HG03575 (cell line): ENCODE results near the gene DOCK6.
"Not testable (repeated sequence)": the region's sequence is repeated elsewhere in the genome, so short reads cannot be mapped to it uniquely, and the experiment has no call there.

Source experiments
- ATAC-seq: cut with Tn5 transposase; IDR thresholded peaks from one replicate; pipeline ENCODE4 v1.9.1; 2021; ENCODE audit not compliant: unreplicated experiment, insufficient number of reproducible peaks, low FRiP score; ENCODE audit errors: extremely low read depth

DOCK6 gene

DNA sequence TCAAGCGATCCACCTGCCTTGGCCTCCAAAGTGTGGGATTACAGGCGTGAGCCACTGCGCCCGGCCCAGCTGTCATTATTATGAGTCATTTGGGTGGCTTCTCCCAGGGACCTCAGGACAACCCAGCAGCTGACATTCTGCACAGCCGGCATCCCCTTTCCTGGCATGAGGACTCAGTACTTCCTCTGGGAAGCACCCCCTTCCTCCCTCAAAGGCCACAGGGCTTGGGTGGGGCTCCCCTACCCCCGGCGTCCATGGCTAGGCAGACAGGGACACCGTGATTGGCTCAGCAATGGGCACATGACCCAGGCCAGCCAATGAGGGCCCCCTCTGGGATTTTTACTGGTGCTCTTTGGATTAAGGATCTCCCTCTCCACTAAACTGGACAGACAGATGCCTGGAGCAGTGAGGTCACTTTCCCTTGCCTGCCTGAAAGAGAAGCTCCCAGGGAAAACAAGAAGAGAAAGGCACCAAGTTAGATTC, 71.0 kb downstream of the DOCK6 start:
- no peak for ATAC-seq

DNA sequence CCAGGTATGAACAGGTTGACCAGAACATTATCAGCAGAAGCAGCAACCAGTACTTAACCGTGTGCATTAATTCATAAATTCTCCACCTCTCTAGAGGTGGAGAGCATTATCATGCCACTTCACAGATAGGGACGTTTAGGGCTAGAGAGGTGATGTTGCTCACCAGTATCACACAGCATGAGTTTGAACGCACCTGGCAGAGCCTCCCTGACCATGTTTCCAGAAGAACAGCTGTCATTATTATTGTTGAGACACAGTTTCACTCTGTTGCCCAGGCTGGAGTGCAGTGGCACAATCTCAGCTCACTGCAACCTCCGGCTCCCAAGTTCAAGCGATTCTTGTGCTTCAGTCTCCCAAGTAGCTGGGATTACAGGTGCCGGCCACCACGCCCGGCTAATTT, 71.8 kb downstream of the DOCK6 start:
- no peak for ATAC-seq

GRCh38 chr19:11187441-11187840, 74.9 kb downstream of the DOCK6 start:
- ATAC-seq: no peak

GRCh38 chr19:11182994-11183393, 79.3 kb downstream of the DOCK6 start:
- no peak for ATAC-seq

DNA sequence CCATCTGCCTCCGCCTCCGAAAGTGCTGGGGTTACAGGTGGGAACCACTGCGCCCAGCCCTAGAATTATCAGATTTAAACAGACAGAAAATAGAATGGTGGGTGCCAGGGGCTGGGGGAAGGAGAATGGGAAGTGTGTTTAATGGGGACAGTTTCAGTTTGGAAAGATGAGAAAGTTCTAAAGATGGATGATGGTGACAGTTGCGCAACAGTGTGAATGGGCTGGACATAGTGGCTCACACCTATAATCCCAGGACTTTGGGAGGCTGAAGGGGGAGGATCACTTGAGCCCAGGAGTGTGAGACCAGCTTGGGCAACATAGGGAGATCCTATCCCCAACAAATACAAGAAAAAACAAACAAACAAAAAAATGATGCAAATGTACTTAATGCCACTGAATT, 80.8 kb downstream of the DOCK6 start:
- no peak for ATAC-seq

DNA sequence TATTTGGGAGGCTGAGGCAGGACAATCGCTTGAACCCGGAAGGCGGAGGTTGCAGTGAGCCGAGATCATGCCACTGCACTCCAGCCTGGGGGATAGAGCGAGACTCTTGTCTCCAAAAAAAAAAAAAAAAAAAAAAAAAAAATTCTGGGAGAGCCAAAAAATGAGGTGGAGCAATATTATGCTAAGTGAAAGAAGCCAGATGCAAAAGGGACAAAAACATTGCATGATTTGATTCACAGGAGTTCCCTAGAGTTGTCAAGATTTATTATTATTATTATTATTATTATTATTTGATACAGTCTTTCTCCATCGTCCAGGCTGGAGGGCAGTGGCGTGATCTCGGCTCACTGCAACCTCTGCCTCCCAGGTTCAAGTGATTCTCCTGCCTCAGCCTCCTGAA, 81.3 kb downstream of the DOCK6 start:
- ATAC-seq: not testable (repeated sequence)

DNA sequence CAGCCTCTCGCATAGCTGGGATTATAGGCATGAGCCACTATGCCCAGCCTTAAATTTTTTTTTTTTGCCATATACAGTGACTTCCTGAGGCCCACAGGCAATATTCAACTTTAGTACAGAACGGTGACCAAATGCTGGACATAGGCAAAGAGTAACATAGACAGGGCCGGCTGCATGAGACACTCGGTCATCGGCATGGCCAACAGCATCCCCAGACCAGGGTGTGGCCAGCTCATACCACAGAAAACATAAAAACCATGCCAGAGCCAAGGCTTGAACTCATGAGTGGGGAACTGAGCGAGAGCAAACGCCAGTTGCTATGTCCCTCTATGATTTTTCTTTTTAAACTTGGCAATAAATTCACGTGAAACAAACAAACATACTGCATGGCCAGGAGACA, 82.0 kb downstream of the DOCK6 start:
- no peak for ATAC-seq

- no peak for ATAC-seq
These were observed 82.5 kb downstream of the DOCK6 start for GRCh38 chr19:11179716-11180297.

GRCh38 chr19:11179145-11179465, 83.2 kb downstream of the DOCK6 start:
- not testable (repeated sequence) for ATAC-seq

DNA sequence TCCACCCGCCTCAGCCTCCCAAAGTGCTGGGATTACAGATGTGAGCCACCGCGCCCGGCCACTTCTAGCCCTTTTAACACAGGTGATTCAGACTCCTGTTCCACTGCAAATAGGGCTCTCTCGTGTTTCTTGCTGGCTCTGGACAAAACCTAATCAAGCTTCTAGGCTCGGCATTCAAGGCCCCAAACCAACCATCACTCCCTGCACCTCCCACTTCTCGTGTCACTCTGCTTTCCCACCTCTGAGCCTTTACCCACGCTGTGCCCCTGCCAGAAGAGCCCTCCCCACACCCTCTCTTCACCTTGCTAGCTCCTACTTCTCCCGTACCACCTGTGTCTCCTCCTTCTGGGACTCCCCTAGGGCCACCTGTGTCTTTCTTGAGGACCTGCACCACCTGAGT, 84.7 kb downstream of the DOCK6 start:
- ATAC-seq: no peak

DNA sequence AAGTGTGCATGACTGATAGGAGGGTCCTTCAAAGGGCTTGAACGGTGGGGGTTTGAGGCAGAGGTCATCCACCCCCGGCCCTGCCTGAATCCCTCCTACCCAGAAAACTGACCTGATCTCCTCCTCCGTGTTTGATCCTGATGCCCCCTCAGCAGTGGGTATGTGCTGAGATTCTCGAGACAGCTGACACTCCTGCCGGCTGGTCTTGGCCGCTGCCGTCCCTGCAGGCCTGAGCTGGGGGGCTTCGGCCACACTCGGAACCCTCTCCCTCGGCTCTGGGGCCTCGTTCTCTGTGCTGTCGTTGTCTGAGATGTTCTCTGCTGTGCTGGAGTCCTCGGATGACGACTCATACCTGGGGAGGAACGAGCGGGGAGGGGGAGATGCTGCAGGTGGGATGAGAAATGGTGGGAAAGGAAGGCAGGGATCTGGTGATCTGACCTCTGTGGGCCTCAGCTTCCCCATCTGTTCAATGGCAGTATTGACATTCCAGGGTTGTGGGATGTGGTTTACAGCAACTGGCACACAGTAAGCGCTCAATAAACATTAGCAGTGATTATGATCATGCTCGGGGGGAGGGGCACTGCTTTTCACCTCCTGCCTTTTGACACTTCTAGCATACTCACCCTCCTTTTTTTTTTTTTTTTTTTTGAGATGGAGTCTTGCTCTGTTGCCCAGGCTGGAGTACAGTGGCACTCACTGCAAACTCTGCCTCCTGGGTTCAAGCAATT, 85.7 kb downstream of the DOCK6 start:
- ATAC-seq: no peak

GRCh38 chr19:11175920-11176319, 86.4 kb downstream of the DOCK6 start:
- ATAC-seq: no peak

DNA sequence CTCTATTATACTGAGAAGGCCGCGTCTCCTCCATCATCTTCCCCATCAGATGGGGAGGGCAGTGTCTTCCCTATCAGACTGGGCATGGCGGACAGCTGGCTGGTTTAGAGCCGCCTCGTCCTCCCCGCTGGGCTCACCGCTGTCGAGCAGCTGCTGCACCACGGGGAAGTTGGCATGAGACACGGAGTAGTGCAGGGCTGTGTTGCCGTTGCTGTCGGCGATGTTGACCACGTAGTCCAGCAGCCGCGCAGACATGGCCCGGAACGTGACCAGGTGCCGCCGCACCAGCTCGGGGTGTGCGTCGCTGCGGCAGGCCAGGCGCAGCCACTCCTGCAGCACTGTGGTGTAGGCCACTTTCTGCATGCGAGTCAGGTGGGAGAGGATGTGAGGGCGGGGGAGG, 88.0 kb downstream of the DOCK6 start:
- no peak for ATAC-seq

DNA sequence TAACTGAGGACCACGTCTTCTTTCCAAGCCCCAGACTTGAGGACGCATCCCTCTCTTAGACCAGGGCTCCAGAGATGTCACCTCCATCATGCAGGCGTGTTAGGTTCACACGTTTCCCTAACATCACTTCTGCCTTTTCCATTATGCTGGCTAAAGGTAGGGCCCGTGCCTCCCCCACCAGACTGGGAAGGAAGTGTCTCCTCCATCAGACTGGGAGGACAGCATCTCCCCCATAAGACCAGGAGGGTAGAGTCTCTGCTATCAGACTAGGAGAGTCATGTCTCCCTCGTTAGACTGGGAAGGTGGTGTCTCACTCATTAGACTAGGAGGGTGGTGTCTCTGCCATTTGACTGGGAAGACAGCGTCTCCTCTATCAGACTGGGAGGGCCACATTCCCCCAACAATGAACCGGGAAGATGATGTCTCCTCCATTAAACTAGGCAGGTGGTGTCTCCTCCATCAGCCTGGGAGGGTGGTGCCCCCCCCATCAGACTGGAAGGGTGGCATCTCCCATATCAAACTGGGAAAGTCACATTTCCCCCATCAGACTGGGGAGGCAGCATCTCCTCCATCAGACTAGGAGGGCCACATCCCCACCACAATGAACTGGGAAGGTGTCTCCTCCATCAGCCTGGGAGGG, 88.7 kb downstream of the DOCK6 start:
- ATAC-seq: no peak

- ATAC-seq: no peak
These were observed 89.7 kb downstream of the DOCK6 start for GRCh38 chr19:11172576-11172975.

- no peak for ATAC-seq
These were observed 91.2 kb downstream of the DOCK6 start for GRCh38 chr19:11171144-11171543.

GRCh38 chr19:11169896-11170678, 92.2 kb downstream of the DOCK6 start:
- no peak for ATAC-seq

GRCh38 chr19:11168568-11168967, 93.8 kb downstream of the DOCK6 start:
- no peak for ATAC-seq

DNA sequence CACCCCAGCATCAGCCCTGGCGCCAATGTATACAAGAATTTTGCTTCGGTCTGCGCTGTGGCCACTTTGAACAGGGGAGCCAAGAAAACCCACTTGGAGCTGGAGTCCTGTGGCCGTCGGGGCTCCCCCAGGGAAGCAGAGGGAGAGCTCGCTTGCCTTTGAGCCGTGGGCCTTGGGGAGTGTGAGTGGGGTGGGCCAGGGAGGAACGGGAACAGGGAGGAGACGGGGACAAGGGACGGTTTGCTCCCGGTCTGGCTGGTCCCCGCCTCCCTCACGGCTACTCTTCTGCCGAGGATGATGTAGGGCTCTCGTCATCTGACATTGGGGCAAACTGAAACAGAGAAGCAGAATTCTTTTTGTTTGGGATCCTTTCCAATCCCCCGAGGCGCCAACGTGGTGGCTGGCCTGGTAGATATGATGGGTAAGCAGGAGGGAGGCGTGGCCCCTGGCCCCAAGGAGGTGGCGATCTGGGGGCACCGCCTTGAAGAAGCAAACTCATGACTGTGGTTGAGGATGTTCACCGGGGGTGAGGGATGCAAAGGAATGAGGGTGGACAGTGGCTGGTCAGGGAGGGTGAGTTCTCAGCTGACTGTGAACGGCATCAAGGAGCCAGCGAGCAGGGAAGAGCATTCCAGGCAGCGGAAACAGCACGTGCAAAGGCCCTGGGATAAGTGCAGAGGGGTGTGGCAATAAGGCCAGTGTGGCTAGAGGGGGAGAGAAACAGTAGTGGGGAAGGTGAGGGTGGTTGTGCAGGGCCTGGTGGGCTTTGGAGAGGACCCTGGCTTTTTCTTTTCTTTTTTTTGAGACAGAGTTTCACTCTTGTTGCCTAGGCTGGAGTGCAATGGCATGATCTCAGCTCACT, 95.8 kb downstream of the DOCK6 start:
- no peak for ATAC-seq
